Mesendoderm (in vitro differentiated cells): Measurements from ENCODE around the gene DUSP7.
"Not testable (repeated sequence)": the region's sequence is repeated elsewhere in the genome, so short reads cannot be mapped to it uniquely, and the experiment has no call there.

Experiments used
- DNase-seq: peaks from one replicate; pipeline ENCODE4 v3.0.0; 2013
- H2AK5ac ChIP-seq: 2 replicates; pipeline ENCODE4 v1.6.1; 2013; ENCODE audit warnings: low read length, inconsistent platforms
- H2BK120ac ChIP-seq: 2 replicates; pipeline ENCODE4 v1.6.1; 2013; ENCODE audit warnings: low read depth, mild to moderate bottlenecking, low read length, moderate library complexity, mixed read lengths
- H2BK15ac ChIP-seq: replicated peaks from 2 replicates; pipeline ENCODE4 v1.6.1; 2013; ENCODE audit warnings: low read depth, mild to moderate bottlenecking, moderate library complexity
- H2BK5ac ChIP-seq: 2 replicates; pipeline ENCODE4 v1.6.1; 2013; ENCODE audit warnings: low read length, inconsistent platforms
- H3K18ac ChIP-seq: 2 replicates; pipeline ENCODE4 v1.6.1; 2013; ENCODE audit warnings: mild to moderate bottlenecking, low read length, mixed read lengths
- H3K23ac ChIP-seq: one replicate; pipeline ENCODE4 v1.6.1; 2013; ENCODE audit warnings: low read length
- H3K27ac ChIP-seq: 2 replicates; pipeline ENCODE4 v1.5.1; 2013; ENCODE audit warnings: low read depth, mild to moderate bottlenecking, inconsistent platforms, low read length, moderate library complexity
- H3K27me3 ChIP-seq: 2 replicates; pipeline ENCODE4 v1.6.1; 2013; ENCODE audit warnings: low read length, control low read depth, mild to moderate bottlenecking, inconsistent platforms; ENCODE audit not compliant: insufficient read depth, poor library complexity
- H3K36me3 ChIP-seq: 2 replicates; pipeline ENCODE4 v1.6.1; 2013; ENCODE audit warnings: low read length, inconsistent platforms; ENCODE audit not compliant: control insufficient read depth, insufficient read depth
- H3K4ac ChIP-seq: one replicate; pipeline ENCODE4 v1.6.1; 2013; ENCODE audit warnings: low read depth, mild to moderate bottlenecking, low read length, moderate library complexity
- H3K4me1 ChIP-seq: 2 replicates; pipeline ENCODE4 v1.6.1; 2013; ENCODE audit warnings: low read depth, low read length, inconsistent platforms; ENCODE audit not compliant: control insufficient read depth
- H3K4me2 ChIP-seq: 2 replicates; pipeline ENCODE4 v1.6.1; 2013; ENCODE audit warnings: low read length
- H3K4me3 ChIP-seq: 2 replicates; pipeline ENCODE4 v1.5.1; 2013; ENCODE audit warnings: mild to moderate bottlenecking, low read length
- H3K56ac ChIP-seq: one replicate; pipeline ENCODE4 v1.6.1; 2013; ENCODE audit warnings: low read length
- H3K79me1 ChIP-seq: 2 replicates; pipeline ENCODE4 v1.6.1; 2013; ENCODE audit warnings: low read length, inconsistent platforms
- H3K79me2 ChIP-seq: 2 replicates; pipeline ENCODE4 v1.6.1; 2013; ENCODE audit warnings: mild to moderate bottlenecking, low read length; ENCODE audit not compliant: control insufficient read depth, insufficient read depth
- H3K9ac ChIP-seq: 2 replicates; pipeline ENCODE4 v1.6.1; 2013; ENCODE audit warnings: low read length, inconsistent platforms
- H4K5ac ChIP-seq: one replicate; pipeline ENCODE4 v1.6.1; 2013; ENCODE audit warnings: low read length
- H4K8ac ChIP-seq: one replicate; pipeline ENCODE4 v1.6.1; 2013; ENCODE audit warnings: low read depth, mild to moderate bottlenecking, control low read depth, low read length, moderate library complexity
- WGBS: extraction: QIAGEN DNeasy Blood & Tissue Kit; methylation state at CpG from one replicate; pipeline ENCODE4 v1.1.7; 2013; ENCODE audit warnings: low lambda C conversion rate, missing lambda C conversion rate; ENCODE audit not compliant: insufficient coverage; ENCODE audit errors: extremely low coverage; 5-methylcytosine and 5-hydroxymethylcytosine counted together

The DUSP7 gene

GRCh38 chr3:52044869-52045619 is 11.3 kb downstream of the DUSP7 start:
- H4K8ac ChIP-seq: no peak overlapping the region
- no peaks in the 10 kb centered on the region for H3K79me2 ChIP-seq
- no peak overlapping the region for H2BK15ac ChIP-seq
- H3K36me3 ChIP-seq: no peaks in the 10 kb centered on the region
- no peak overlapping the region for H3K56ac ChIP-seq
- no peak overlapping the region for H2BK5ac ChIP-seq
- no peak overlapping the region for H2AK5ac ChIP-seq
- no peaks in the 10 kb centered on the region for H3K4me1 ChIP-seq
- no peak overlapping the region for H3K4me2 ChIP-seq
- no peak overlapping the region for H2BK120ac ChIP-seq
- no peak overlapping the region for H3K4ac ChIP-seq
- H3K23ac ChIP-seq: no peak overlapping the region
- H4K5ac ChIP-seq: no peak overlapping the region
- no CpG with 5 or more reads among the region's 18 CpGs for WGBS
- H3K4me3 ChIP-seq: no peak overlapping the region
- H3K18ac ChIP-seq: no peak overlapping the region
- DNase-seq: peak; percentile 68
- no peaks in the 10 kb centered on the region for H3K27me3 ChIP-seq
- H3K9ac ChIP-seq: no peak overlapping the region
- no peak overlapping the region for H3K27ac ChIP-seq
- H3K79me1 ChIP-seq: no peaks in the 10 kb centered on the region

DNA sequence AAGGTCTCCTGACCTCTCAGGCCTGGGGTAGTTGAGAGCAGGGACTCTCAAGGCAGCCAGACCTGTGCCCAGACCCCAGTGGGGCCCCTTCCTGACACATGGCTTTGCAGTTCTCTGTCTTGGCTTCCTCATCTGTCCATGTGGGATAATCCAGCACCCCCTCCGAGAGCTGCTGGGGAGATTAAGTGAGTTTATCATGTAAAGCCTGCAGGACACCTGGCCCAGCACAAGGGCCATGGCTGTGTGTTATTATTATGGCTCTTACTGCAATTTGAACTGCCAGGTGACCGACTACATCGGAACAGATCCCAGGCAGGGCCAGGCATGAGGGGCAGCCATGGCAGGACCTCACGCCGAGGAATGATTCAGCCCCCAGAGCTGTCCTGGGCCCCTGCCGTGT is 12.6 kb downstream of the DUSP7 start:
- Histone ChIP-seq H3K79me2 (no peaks in the 10 kb centered on the region), H2BK120ac (no peak overlapping the region), H3K56ac (no peak overlapping the region), H4K8ac (no peak overlapping the region), H3K27me3 (no peaks in the 10 kb centered on the region), H3K27ac (no peak overlapping the region), H3K36me3 (no peaks in the 10 kb centered on the region), H3K9ac (no peak overlapping the region), H3K18ac (no peak overlapping the region), H3K4me1 (no peaks in the 10 kb centered on the region), H2BK15ac (no peak overlapping the region), H3K4me2 (no peak overlapping the region), H3K79me1 (no peaks in the 10 kb centered on the region), H4K5ac (no peak overlapping the region), H3K4me3 (no peak overlapping the region), H3K4ac (no peak overlapping the region), H3K23ac (no peak overlapping the region), H2AK5ac (no peak overlapping the region), H2BK5ac (no peak overlapping the region)
- DNase-seq: no peak
- no CpG with 5 or more reads among the region's 6 CpGs for WGBS

DNA sequence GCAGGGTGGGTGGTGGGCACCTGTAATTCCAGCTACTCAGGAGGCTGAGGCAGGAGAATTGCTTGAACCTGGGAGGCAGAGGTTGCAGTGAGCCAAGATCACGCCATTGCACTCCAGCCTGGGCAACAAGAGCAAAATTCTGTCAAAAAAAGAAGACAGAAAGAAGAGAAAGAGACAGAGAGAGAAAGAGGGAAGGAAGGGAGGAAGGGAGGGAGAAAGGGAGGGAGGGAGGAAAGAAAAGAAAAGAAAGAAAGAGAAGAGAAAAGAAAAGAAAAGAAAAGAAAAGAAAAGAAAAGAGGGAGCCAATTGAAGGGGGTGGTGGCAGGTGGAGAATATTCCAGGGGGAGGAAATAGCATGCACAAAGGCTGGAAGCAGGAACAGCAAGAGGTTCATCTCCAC is 13.3 kb downstream of the DUSP7 start:
- H3K56ac ChIP-seq, H3K36me3 ChIP-seq, H2BK15ac ChIP-seq, H2BK5ac ChIP-seq, H4K5ac ChIP-seq, H3K79me2 ChIP-seq, H3K27ac ChIP-seq, H3K9ac ChIP-seq, H2AK5ac ChIP-seq, H3K27me3 ChIP-seq, H3K4me1 ChIP-seq, H4K8ac ChIP-seq, H3K23ac ChIP-seq, H2BK120ac ChIP-seq, DNase-seq, H3K79me1 ChIP-seq, H3K18ac ChIP-seq, H3K4me2 ChIP-seq, H3K4me3 ChIP-seq, H3K4ac ChIP-seq: not testable (repeated sequence)
- WGBS: no CpG with 5 or more reads among the region's 1 CpG

- H3K27ac ChIP-seq: no peak overlapping the region
- H2BK120ac ChIP-seq: no peak overlapping the region
- H3K4me1 ChIP-seq: no peaks in the 10 kb centered on the region
- no peak overlapping the region for H3K23ac ChIP-seq
- H3K79me2 ChIP-seq: no peaks in the 10 kb centered on the region
- H3K36me3 ChIP-seq: no peaks in the 10 kb centered on the region
- H2AK5ac ChIP-seq: no peak overlapping the region
- no peak overlapping the region for H2BK15ac ChIP-seq
- H4K8ac ChIP-seq: no peak overlapping the region
- H3K27me3 ChIP-seq: no peaks in the 10 kb centered on the region
- no peak overlapping the region for H3K9ac ChIP-seq
- no peaks in the 10 kb centered on the region for H3K79me1 ChIP-seq
- no peak overlapping the region for H3K4ac ChIP-seq
- no peak overlapping the region for H3K4me3 ChIP-seq
- peak; percentile 53 for DNase-seq
- no CpG with 5 or more reads among the region's 10 CpGs for WGBS
- H3K4me2 ChIP-seq: no peak overlapping the region
- no peak overlapping the region for H4K5ac ChIP-seq
- H3K56ac ChIP-seq: no peak overlapping the region
- no peak overlapping the region for H2BK5ac ChIP-seq
- no peak overlapping the region for H3K18ac ChIP-seq
Observed at GRCh38 chr3:52041118-52041731, 15.1 kb downstream of the DUSP7 start.

DNA sequence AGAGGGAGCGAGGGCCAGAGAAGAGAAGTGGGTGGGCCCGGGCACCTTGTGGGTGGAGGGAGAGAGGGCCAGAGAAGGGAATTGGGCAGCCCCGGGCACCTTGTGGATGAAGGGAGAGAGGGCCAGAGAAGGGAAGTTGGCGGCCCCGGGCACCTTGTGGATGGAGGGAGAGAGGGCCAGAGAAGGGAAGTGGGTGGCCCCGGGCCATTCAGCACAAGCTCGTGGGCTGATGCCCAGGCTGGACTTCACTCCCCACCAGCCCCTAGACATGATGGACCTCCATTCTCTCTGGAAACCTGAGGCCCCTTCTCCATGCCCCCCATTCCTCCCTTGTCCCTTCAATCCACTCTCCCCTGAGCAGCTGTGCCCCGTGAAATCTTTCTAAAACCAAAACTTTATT is 15.8 kb downstream of the DUSP7 start:
- H3K23ac ChIP-seq: no peak overlapping the region
- no peak overlapping the region for H4K5ac ChIP-seq
- H4K8ac ChIP-seq: no peak overlapping the region
- no peaks in the 10 kb centered on the region for H3K4me1 ChIP-seq
- no peaks in the 10 kb centered on the region for H3K27me3 ChIP-seq
- no peak overlapping the region for H2BK120ac ChIP-seq
- H3K4me3 ChIP-seq: no peak overlapping the region
- no peaks in the 10 kb centered on the region for H3K79me1 ChIP-seq
- no CpG with 5 or more reads among the region's 8 CpGs for WGBS
- H3K27ac ChIP-seq: no peak overlapping the region
- no peak overlapping the region for H3K9ac ChIP-seq
- no peaks in the 10 kb centered on the region for H3K36me3 ChIP-seq
- no peak overlapping the region for H3K4ac ChIP-seq
- H2AK5ac ChIP-seq: no peak overlapping the region
- H3K4me2 ChIP-seq: no peak overlapping the region
- no peak overlapping the region for H3K56ac ChIP-seq
- DNase-seq: no peak
- H2BK15ac ChIP-seq: no peak overlapping the region
- H3K79me2 ChIP-seq: no peaks in the 10 kb centered on the region
- no peak overlapping the region for H3K18ac ChIP-seq
- no peak overlapping the region for H2BK5ac ChIP-seq

DNA sequence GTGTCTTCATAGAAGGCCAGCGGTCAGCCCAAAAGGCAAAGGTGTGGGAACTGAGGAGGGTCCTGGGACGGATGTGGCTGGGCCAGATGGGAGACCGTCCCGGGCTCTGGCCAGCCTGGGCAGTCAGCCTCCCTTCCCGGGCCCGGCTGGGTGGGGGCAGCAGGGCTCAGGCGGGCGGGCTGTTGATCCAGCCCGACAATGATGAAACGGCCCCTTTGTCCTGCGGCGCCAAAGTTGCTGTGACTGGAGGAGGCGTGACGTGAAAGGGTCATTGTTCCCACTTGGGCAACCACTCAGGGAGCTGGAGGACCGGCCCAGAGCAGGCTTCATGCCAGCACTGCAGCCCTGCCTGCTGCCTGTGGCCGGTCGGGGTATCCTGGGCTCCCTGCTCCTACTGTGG is 16.5 kb downstream of the DUSP7 start:
- no CpG with 5 or more reads among the region's 17 CpGs for WGBS

More for the DNA sequence above, 16.5 kb downstream of the DUSP7 start:
- H3K9ac ChIP-seq: no peak overlapping the region
- DNase-seq: no peak
- no peak overlapping the region for H3K4me2 ChIP-seq
- no peaks in the 10 kb centered on the region for H3K27me3 ChIP-seq
- H3K79me1 ChIP-seq: no peaks in the 10 kb centered on the region
- no peaks in the 10 kb centered on the region for H3K4me1 ChIP-seq
- no peak overlapping the region for H3K4ac ChIP-seq
- no peak overlapping the region for H3K27ac ChIP-seq
- no peak overlapping the region for H3K56ac ChIP-seq
- H2BK120ac ChIP-seq: no peak overlapping the region
- H3K23ac ChIP-seq: no peak overlapping the region
- no peak overlapping the region for H3K18ac ChIP-seq
- no peak overlapping the region for H3K4me3 ChIP-seq
- H3K79me2 ChIP-seq: no peaks in the 10 kb centered on the region
- no peaks in the 10 kb centered on the region for H3K36me3 ChIP-seq
- H2BK15ac ChIP-seq: no peak overlapping the region
- H4K5ac ChIP-seq: no peak overlapping the region
- no peak overlapping the region for H4K8ac ChIP-seq
- H2BK5ac ChIP-seq: no peak overlapping the region
- no peak overlapping the region for H2AK5ac ChIP-seq
